Gastrocnemius medialis (tissue), 4 donors: Measurements from ENCODE around the gene SCIN. TPM values are rescaled to one million over a fixed set of nuclear protein-coding genes. Genes with fewer than 3 reads are reported as not detected.

Experiments used
- ATAC-seq, 2 donors: fragments of 150-250 bp; one replicate each; pipeline ENCODE4 v1.9.1; 2016
- DNase-seq, 2 donors: peaks; one replicate each; pipeline ENCODE4 v3.0.0-alpha.2; 2019
- H3K27ac ChIP-seq, 4 donors: fragments of 200-600 bp; sonication (generic); 1 replicate in 1 of 4; 2 replicates in 3 of 4; pipeline ENCODE4 v1.5.1; 2016 to 2018; ENCODE audit warnings: mild to moderate bottlenecking in 2 of 4, moderate library complexity in 1 of 4
- H3K27me3 ChIP-seq, 3 donors: fragments of 200-600 bp; sonication (generic) in 2 of 3; 1 replicate in 1 of 3; 2 replicates in 2 of 3; pipeline versions ENCODE4 v1.5.1 to v1.6.0; 2016 to 2019; ENCODE audit warnings: mild to moderate bottlenecking in 1 of 3, moderate library complexity in 1 of 3
- H3K36me3 ChIP-seq, 2 donors: fragments of 200-600 bp; sonication (generic) in 1 of 2; one replicate each; pipeline ENCODE4 v1.5.1; 2017 to 2018
- H3K4me1 ChIP-seq, 2 donors: fragments of 200-600 bp; sonication (generic) in 1 of 2; one replicate each; pipeline ENCODE4 v1.5.1; 2016 to 2017; ENCODE audit warnings: mild to moderate bottlenecking in 2 of 2
- H3K4me3 ChIP-seq, 4 donors: fragments of 200-600 bp; sonication (generic) in 3 of 4; 1 replicate in 1 of 4; 2 replicates in 3 of 4; pipeline ENCODE4 v1.5.1; 2016 to 2019; ENCODE audit warnings: mild to moderate bottlenecking in 2 of 4
- H3K9me3 ChIP-seq, 3 donors: fragments of 200-600 bp; sonication (generic) in 2 of 3; 1 replicate in 1 of 3; 2 replicates in 2 of 3; pipeline ENCODE4 v1.5.1; 2016 to 2019
- POLR2A ChIP-seq, 2 donors: fragments of 450-650 bp; IDR thresholded peaks; one replicate each; pipeline ENCODE4 v1.6.1; 2017; ENCODE audit warnings: antibody characterized with exemption in 2 of 2, mild to moderate bottlenecking in 2 of 2, moderate library complexity in 2 of 2
- in situ Hi-C, 4 donors: fragments of 200-750 bp; cut with MboI; loops; one replicate each; pipeline versions ENCODE4 v1.15.0 to v1.8.0; 2017; ENCODE audit warnings: low sequenced_read_pairs in 4 of 4
- intact Hi-C: fragments of 100-400 bp; cut with DNase I; formaldehyde crosslinking; loops from one replicate; pipeline ENCODE4 v1.15.1; 2023; ENCODE audit warnings: low total_unique reads
- total RNA-seq, 4 donors: library from RNA; depleted of rRNA; stranded (reverse); fragments of >200 nt; gene quantifications; one replicate each; pipeline versions ENCODE4 v1.1.0 to v1.2.3, GENCODE V29; 2016
- TF ChIP-seq, protein P1 (sequence below), 5 experiments: fragments of 450-650 bp in 3 of 5; fragments of 200-600 bp in 2 of 5; sonication (generic) in 2 of 5; IDR thresholded peaks in 4 of 5; conservative IDR thresholded peaks in 1 of 5; 1 replicate in 4 of 5; 2 replicates in 1 of 5; pipeline ENCODE4 v1.5.1; 2016 to 2019; ENCODE audit warnings: antibody characterized with exemption in 5 of 5, mild to moderate bottlenecking in 3 of 5, moderate library complexity in 3 of 5

SCIN gene
- total RNA-seq, 4 donors from 2014 or later, result 0.09 to 2.4 (median 1.4) TPM; not detected in 1

DNA sequence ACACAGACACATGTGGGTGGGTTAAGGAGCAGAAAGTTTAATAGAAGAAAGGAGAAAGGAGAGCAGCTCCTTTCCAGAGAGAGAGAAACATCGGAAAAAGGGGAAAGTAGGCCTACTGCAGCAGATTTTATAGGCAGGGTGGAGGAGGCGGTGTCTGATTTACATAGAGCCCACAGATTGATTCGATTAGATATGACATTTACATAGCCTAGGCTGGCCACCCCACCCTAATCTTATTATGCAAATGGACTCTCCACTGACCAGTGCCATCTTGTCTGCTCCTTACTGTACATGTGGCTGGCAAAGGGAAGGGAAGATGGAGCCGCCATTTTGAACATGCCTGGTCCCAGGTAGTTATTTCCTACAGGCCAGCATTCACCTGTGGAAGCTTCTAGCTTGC is 38.7 kb upstream of the SCIN start:
- in situ Hi-C loops, result loop anchor here in 1 of 4 donors (25.0 kb wide), 1 partner anchor 731 kb away; no protein-coding TSS in a partner anchor
- TF ChIP-seq, protein P1, sequence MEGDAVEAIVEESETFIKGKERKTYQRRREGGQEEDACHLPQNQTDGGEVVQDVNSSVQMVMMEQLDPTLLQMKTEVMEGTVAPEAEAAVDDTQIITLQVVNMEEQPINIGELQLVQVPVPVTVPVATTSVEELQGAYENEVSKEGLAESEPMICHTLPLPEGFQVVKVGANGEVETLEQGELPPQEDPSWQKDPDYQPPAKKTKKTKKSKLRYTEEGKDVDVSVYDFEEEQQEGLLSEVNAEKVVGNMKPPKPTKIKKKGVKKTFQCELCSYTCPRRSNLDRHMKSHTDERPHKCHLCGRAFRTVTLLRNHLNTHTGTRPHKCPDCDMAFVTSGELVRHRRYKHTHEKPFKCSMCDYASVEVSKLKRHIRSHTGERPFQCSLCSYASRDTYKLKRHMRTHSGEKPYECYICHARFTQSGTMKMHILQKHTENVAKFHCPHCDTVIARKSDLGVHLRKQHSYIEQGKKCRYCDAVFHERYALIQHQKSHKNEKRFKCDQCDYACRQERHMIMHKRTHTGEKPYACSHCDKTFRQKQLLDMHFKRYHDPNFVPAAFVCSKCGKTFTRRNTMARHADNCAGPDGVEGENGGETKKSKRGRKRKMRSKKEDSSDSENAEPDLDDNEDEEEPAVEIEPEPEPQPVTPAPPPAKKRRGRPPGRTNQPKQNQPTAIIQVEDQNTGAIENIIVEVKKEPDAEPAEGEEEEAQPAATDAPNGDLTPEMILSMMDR (IDR thresholded peaks at IDR 0.05 in 4 of 5, conservative IDR thresholded peaks at IDR 0.05 in 1 of 5), result no peak
- no peak for TF ChIP-seq POLR2A (IDR thresholded peaks at IDR 0.05)

DNA sequence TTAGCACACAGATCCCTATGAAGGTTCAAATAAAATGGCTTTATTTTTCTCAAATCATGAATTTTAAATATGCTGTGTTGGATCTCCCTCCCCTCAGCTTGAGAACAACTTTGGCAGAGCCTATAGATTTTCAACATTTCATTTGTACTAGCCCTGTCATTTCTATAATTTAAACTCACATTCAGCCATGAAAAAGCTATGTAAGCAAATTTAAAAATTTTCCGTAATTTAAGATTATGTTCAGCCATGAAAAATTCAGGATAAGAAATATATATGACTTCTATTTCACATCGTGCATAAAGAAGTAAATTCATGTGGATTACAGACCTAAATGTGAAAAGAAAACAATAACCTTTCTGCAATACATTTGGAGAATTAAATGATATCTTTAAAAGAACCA is 36.5 kb upstream of the SCIN start:
- DNase-seq (no peak), ATAC-seq (no peak)
- no peak overlapping the region for H3K4me3 ChIP-seq
- in situ Hi-C loops (loop anchor here in 1 of 4 donors (25.0 kb wide), 1 partner anchor 728 kb away; no protein-coding TSS in a partner anchor), intact Hi-C loops (no loop called here)
- TF ChIP-seq, protein P1 (IDR thresholded peaks at IDR 0.05 in 4 of 5, conservative IDR thresholded peaks at IDR 0.05 in 1 of 5), result no peak
- TF ChIP-seq POLR2A (IDR thresholded peaks at IDR 0.05), result no peak
- no peaks in the 10 kb centered on the region for H3K9me3 ChIP-seq
- no peak overlapping the region for H3K27ac ChIP-seq
- H3K4me1 ChIP-seq, result no peaks in the 10 kb centered on the region
- no peaks in the 10 kb centered on the region for H3K27me3 ChIP-seq
- no peaks in the 10 kb centered on the region for H3K36me3 ChIP-seq

More for the DNA sequence above, 38.7 kb upstream of the SCIN start:
- ATAC-seq (no peak), DNase-seq (no peak)
- Histone ChIP-seq H3K27ac (no peak overlapping the region), H3K36me3 (no peaks in the 10 kb centered on the region), H3K4me1 (no peaks in the 10 kb centered on the region), H3K4me3 (no peak overlapping the region), H3K9me3 (no peaks in the 10 kb centered on the region), H3K27me3 (no peaks in the 10 kb centered on the region)
- intact Hi-C loops, result no loop called here

DNA sequence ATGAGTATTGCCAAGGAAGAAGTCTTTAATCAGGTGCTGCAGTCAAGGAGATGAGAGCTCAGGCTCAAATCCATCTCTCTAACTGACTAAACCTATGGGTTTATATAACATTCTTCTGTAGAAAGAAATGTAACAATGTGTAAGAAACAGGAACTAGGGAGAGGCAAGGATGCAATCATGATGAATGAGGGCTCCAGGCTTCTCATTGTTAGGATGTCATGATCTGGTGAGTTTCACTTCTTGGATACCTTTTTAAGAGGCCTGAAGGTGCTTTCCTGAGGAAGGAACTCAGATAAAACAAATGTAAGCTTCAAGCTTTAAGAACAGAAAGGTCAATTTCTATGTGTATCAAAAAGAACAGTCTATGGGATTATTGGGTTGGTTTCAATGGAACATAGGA is 30.8 kb upstream of the SCIN start:
- Histone ChIP-seq H3K4me3 (no peak overlapping the region), H3K36me3 (no peaks in the 10 kb centered on the region), H3K27ac (no peak overlapping the region), H3K9me3 (no peaks in the 10 kb centered on the region), H3K27me3 (no peaks in the 10 kb centered on the region), H3K4me1 (no peaks in the 10 kb centered on the region)
- in situ Hi-C loops (loop anchor here in 1 of 4 donors (25.0 kb wide), 1 partner anchor 723 kb away; no protein-coding TSS in a partner anchor), intact Hi-C loops (no loop called here)
- no peak for DNase-seq
- TF ChIP-seq POLR2A (IDR thresholded peaks at IDR 0.05), result no peak
- TF ChIP-seq, protein P1 (IDR thresholded peaks at IDR 0.05 in 4 of 5, conservative IDR thresholded peaks at IDR 0.05 in 1 of 5), result no peak
- ATAC-seq, result no peak

DNA sequence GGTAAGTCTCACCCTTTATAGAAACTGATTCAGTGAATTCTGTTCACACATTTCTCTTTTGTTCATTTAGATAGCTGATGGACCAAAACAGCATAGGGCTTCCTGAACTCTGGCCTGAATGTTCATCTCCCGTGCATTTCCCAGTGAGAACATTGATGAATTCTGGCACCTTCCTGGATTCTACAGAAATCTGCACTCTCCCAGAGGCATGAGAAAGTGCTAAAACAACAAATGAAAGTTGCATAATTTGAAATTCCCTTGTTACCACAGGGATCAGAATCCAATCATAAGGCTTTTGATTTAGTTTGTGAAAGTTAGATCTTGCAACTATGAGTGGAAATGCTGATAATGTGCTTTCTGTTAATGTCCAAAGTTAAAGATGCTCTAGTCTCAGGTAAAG is 29.7 kb upstream of the SCIN start:
- DNase-seq, result no peak
- H3K27me3 ChIP-seq, result no peaks in the 10 kb centered on the region
- H3K4me1 ChIP-seq, result no peaks in the 10 kb centered on the region
- H3K4me3 ChIP-seq, result no peak overlapping the region
- no peaks in the 10 kb centered on the region for H3K36me3 ChIP-seq
- intact Hi-C loops, result no loop called here
- no peak overlapping the region for H3K27ac ChIP-seq
- no peak for TF ChIP-seq POLR2A (IDR thresholded peaks at IDR 0.05)
- TF ChIP-seq, protein P1 (IDR thresholded peaks at IDR 0.05 in 4 of 5, conservative IDR thresholded peaks at IDR 0.05 in 1 of 5), result no peak
- in situ Hi-C loops, result loop anchor here in 1 of 4 donors (25.0 kb wide), 1 partner anchor 721 kb away; no protein-coding TSS in a partner anchor
- H3K9me3 ChIP-seq, result no peaks in the 10 kb centered on the region
- no peak for ATAC-seq

DNA sequence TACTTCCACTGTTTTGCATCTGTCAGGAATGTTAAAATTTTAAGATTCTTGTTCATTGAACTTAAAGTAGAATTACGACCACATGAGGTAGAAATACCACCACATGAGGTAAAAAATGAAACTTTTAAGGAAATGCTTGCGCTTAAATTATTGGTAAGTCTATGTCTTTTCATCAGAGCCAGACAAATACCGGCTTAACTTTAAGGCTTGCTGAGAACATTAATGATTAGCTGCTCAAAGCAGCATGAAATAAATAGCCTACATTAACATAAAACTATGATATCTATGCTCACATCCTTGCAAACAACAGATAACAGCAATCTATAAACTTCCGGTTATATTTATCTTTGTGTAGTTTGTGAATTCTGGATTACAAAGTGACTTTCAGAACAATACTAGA is 26.9 kb upstream of the SCIN start:
- Histone ChIP-seq H3K4me1 (no peaks in the 10 kb centered on the region), H3K9me3 (no peaks in the 10 kb centered on the region), H3K36me3 (no peaks in the 10 kb centered on the region), H3K4me3 (no peak overlapping the region), H3K27ac (no peak overlapping the region), H3K27me3 (no peaks in the 10 kb centered on the region)
- in situ Hi-C loops, result loop anchor here in 1 of 4 donors (25.0 kb wide), 1 partner anchor 719 kb away; no protein-coding TSS in a partner anchor
- ATAC-seq (no peak), DNase-seq (no peak)
- intact Hi-C loops, result no loop called here
- TF ChIP-seq, protein P1 (IDR thresholded peaks at IDR 0.05 in 4 of 5, conservative IDR thresholded peaks at IDR 0.05 in 1 of 5), result no peak
- no peak for TF ChIP-seq POLR2A (IDR thresholded peaks at IDR 0.05)
